ENCODE data around the gene GADL1.

DNA sequence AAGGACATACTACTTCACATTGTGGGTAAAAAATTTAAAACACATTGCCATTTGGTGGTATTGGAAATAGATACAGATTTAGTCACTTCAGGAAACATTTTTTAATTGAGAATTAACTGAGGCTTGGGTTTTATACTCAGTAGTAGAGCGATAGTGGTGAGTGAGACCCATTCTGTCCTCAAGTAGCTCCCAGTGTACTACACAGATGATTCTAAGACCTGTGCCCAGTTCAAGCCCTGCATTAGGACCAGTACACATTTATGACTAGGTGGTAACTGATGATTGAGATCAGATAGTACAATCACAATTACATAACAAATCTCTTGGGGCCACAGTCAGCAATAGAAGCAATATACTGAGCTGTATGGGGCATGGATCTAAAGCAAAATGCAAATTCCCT, 67.4 kb downstream of the GADL1 start:
- TF ChIP-seq CTCF (IDR thresholded peaks at IDR 0.05), result no peak
- no peak for TF ChIP-seq POLR2A (IDR thresholded peaks at IDR 0.05)
